SK-N-SH treated with all-trans-retinoic acid at 6 μM for 48 hours (cell line): ENCODE measurements around the gene STK38L.

Experiments used
- RARB ChIP-seq: fragments of 250-450 bp; sonication (Bioruptor Pico); IDR thresholded peaks from 2 replicates; pipeline ENCODE4 v1.8.0; 2021; ENCODE audit warnings: mild to moderate bottlenecking, moderate library complexity
- TOX ChIP-seq: fragments of 250-450 bp; sonication (Bioruptor Pico); IDR thresholded peaks from 2 replicates; pipeline ENCODE4 v1.8.0; 2021; ENCODE audit warnings: mild to moderate bottlenecking, moderate library complexity, borderline replicate concordance
- ZNF565 ChIP-seq: fragments of 450-650 bp; formaldehyde crosslinking; conservative IDR thresholded peaks from 2 replicates; pipeline ENCODE4 v1.5.0; 2020; ENCODE audit warnings: low read depth, mild to moderate bottlenecking, moderate library complexity
- TF ChIP-seq, protein P1 (sequence below): fragments of 250-450 bp; sonication (Bioruptor Pico); IDR thresholded peaks from 2 replicates; pipeline ENCODE4 v1.5.1; 2021; ENCODE audit warnings: mild to moderate bottlenecking, moderate library complexity

- TF ChIP-seq, protein P1, sequence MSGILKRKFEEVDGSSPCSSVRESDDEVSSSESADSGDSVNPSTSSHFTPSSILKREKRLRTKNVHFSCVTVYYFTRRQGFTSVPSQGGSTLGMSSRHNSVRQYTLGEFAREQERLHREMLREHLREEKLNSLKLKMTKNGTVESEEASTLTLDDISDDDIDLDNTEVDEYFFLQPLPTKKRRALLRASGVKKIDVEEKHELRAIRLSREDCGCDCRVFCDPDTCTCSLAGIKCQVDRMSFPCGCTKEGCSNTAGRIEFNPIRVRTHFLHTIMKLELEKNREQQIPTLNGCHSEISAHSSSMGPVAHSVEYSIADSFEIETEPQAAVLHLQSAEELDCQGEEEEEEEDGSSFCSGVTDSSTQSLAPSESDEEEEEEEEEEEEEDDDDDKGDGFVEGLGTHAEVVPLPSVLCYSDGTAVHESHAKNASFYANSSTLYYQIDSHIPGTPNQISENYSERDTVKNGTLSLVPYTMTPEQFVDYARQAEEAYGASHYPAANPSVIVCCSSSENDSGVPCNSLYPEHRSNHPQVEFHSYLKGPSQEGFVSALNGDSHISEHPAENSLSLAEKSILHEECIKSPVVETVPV (CRISPR knock-in tag): no peak
- TF ChIP-seq RARB (CRISPR knock-in tag) (no peak), TOX (CRISPR knock-in tag) (no peak), ZNF565 (no peak)
These were observed 72.9 kb downstream of the STK38L start for GRCh38 chr12:27316947-27317346.
